HEK293T (cell line): ENCODE measurements around the gene DCN.

Source experiments
- CTCF ChIA-PET: fragments of 350-600 bp; formaldehyde crosslinking; extraction: SDS; loops from one replicate; lab custom pipeline; 2021; ENCODE audit warnings: antibody characterized with exemption, inconsistent platforms; lab: Yijun Ruan, JAX
- POLR2A ChIA-PET: fragments of 350-600 bp; formaldehyde crosslinking; extraction: SDS; loops from one replicate; lab custom pipeline; 2020; ENCODE audit warnings: antibody characterized with exemption, inconsistent platforms; lab: Yijun Ruan, JAX
- DNase-seq: peaks from one replicate; pipeline ENCODE4 v3.0.0; 2012; ENCODE audit warnings: mixed read lengths; ENCODE audit errors: extremely low spot score
- ARNT ChIP-seq: fragments of 450-650 bp; IDR thresholded peaks from 2 replicates; pipeline ENCODE4 v1.6.1; 2017; ENCODE audit warnings: mild to moderate bottlenecking
- BHLHE40 ChIP-seq: fragments of 450-650 bp; IDR thresholded peaks from 2 replicates; pipeline ENCODE4 v1.6.1; 2016; ENCODE audit warnings: mild to moderate bottlenecking, moderate library complexity, borderline replicate concordance
- CTBP1 ChIP-seq: fragments of 450-650 bp; IDR thresholded peaks from 2 replicates; pipeline ENCODE4 v1.6.1; 2016; ENCODE audit warnings: borderline replicate concordance
- ELF4 ChIP-seq: fragments of 450-650 bp; IDR thresholded peaks from 2 replicates; pipeline ENCODE4 v1.6.1; 2017; ENCODE audit warnings: antibody characterized with exemption
- FOXA1 ChIP-seq: fragments of 450-650 bp; IDR thresholded peaks from 2 replicates; pipeline ENCODE4 v1.6.1; 2016; ENCODE audit warnings: mild to moderate bottlenecking
- FOXK2 ChIP-seq: fragments of 450-650 bp; IDR thresholded peaks from 2 replicates; pipeline ENCODE4 v1.6.1; 2016; ENCODE audit warnings: mild to moderate bottlenecking
- FOXM1 ChIP-seq: fragments of 450-650 bp; IDR thresholded peaks from 2 replicates; pipeline ENCODE4 v1.6.1; 2017; ENCODE audit warnings: mild to moderate bottlenecking, borderline replicate concordance
- HDGF ChIP-seq: fragments of 450-650 bp; IDR thresholded peaks from 2 replicates; pipeline ENCODE4 v1.6.1; 2017; ENCODE audit warnings: antibody characterized with exemption, borderline replicate concordance
- L3MBTL2 ChIP-seq: fragments of 450-650 bp; conservative IDR thresholded peaks from 2 replicates; pipeline ENCODE4 v1.6.1; 2016; ENCODE audit warnings: mild to moderate bottlenecking
- LEF1 ChIP-seq: fragments of 450-650 bp; IDR thresholded peaks from 2 replicates; pipeline ENCODE4 v1.6.1; 2017; ENCODE audit warnings: mild to moderate bottlenecking, borderline replicate concordance
- NFRKB ChIP-seq: fragments of 450-650 bp; IDR thresholded peaks from 2 replicates; pipeline ENCODE4 v1.6.1; 2016; ENCODE audit warnings: mild to moderate bottlenecking, moderate library complexity
- SP1 ChIP-seq: fragments of 450-650 bp; IDR thresholded peaks from 2 replicates; pipeline ENCODE4 v1.6.1; 2017
- SUZ12 ChIP-seq: fragments of 450-650 bp; IDR thresholded peaks from 2 replicates; pipeline ENCODE4 v1.6.1; 2016; ENCODE audit warnings: mild to moderate bottlenecking
- TARDBP ChIP-seq: fragments of 450-650 bp; IDR thresholded peaks from 2 replicates; pipeline ENCODE4 v1.6.1; 2016
- ZNF384 ChIP-seq: fragments of 450-650 bp; IDR thresholded peaks from 2 replicates; pipeline ENCODE4 v1.6.1; 2016
- TF ChIP-seq, protein P1 (sequence below): fragments of 450-650 bp; IDR thresholded peaks from 2 replicates; pipeline ENCODE4 v1.6.1; 2016

Gene DCN

DNA sequence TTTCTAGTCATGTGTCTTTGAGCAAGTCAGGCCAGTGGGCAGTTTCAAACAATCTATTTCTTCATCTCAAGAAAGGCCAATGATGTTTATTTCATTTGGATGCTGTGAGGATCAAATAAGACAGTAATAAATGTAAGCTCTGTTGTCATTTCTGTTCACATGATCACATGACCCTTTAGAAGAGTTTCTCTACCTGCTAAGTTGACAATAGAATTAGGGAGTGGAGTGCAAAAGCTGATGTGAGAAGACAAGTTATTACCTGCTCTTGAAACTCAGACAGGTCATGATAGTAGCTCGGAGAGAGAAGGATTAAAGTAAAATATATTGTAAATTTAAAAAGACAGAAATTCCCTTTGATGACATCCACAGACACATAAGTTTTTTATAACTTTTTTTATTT lies 37.3 kb upstream of the DCN start:
- no peak for DNase-seq
- CTCF ChIA-PET: no interaction called here
- TF ChIP-seq LEF1 (no peak), BHLHE40 (no peak), NFRKB (no peak), ELF4 (no peak), FOXM1 (no peak), L3MBTL2 (no peak), TARDBP (no peak), FOXA1 (no peak), HDGF (no peak), FOXK2 (no peak), ARNT (no peak), ZNF384 (no peak), CTBP1 (no peak), SUZ12 (no peak), SP1 (no peak)
- TF ChIP-seq, protein P1, sequence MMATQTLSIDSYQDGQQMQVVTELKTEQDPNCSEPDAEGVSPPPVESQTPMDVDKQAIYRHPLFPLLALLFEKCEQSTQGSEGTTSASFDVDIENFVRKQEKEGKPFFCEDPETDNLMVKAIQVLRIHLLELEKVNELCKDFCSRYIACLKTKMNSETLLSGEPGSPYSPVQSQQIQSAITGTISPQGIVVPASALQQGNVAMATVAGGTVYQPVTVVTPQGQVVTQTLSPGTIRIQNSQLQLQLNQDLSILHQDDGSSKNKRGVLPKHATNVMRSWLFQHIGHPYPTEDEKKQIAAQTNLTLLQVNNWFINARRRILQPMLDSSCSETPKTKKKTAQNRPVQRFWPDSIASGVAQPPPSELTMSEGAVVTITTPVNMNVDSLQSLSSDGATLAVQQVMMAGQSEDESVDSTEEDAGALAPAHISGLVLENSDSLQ: no peak

DNA sequence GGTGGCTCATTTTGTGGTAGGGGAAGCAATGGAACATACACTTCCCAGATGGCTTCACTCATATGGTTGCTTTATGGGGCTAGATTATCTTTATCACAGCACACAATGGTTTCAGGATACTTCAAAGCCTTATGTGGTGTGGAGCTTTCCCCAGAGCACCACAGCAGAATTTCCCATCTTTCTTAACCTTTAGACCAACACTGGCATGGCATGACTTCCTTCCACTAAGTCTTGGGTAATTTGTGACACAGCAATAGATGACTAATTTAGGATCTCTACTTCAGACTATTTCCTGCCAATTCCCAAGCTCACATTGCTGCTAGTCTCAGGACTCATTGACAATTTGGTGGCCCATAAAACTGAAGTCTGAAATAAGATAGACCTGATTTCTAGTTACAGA lies 36.9 kb upstream of the DCN start:
- ChIA-PET POLR2A (no interaction called here), CTCF (no interaction called here)
- TF ChIP-seq NFRKB: no peak
- TF ChIP-seq, protein P1: no peak
- no peak for TF ChIP-seq ZNF384
- TF ChIP-seq SP1: no peak
- no peak for TF ChIP-seq FOXK2
- no peak for TF ChIP-seq FOXM1
- no peak for TF ChIP-seq CTBP1
- no peak for TF ChIP-seq L3MBTL2
- no peak for TF ChIP-seq BHLHE40
- DNase-seq: no peak

More for the DNA sequence above, 37.3 kb upstream of the DCN start:
- POLR2A ChIA-PET: no interaction called here

DNA sequence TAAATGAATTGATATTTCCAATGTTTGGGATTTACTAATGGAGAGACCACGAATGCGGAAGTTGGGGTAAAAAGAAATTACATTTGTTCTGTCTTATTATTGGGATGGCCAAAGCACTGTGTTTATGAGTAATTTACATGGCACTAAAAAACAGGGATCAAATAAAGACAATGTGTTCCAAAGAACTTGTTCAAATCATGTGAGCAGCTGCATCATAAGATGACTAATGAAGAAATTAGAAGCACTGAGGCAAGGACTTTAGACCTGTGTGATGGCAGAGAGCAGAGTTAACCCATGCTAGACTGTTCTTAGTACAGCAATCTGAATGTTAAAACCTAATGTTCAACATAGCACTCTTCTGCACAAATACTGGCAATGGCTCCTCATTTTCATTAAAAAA lies 34.3 kb upstream of the DCN start:
- TF ChIP-seq SUZ12: no peak
- DNase-seq: no peak
- CTCF ChIA-PET: no interaction called here
- POLR2A ChIA-PET: no interaction called here

DNA sequence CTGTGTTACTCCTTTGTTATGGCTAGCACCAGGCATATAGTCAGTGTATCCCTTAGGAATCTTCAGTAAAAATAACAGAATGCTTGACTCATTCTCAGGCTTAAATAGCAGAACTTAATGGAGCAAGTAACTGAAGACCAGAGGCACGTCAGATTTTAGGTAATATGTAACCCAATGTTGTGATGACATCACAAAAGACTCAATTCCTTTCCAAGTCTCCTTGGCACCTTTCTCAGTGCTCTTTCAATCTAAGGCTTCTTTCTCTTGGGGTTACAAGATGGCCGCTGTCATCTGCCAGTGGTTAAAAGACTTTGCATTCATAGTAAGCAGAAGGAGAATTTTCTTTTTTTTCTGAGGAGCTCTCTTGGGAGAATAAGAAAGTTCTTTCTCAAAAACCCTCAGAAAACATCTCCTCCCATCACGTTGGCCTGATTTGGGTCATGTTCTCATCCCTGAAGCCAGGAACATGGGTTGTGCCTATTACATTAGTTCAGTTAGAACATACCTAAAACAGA lies 33.4 kb upstream of the DCN start:
- ChIA-PET CTCF (no interaction called here), POLR2A (no interaction called here)
- DNase-seq: no peak
- no peak for TF ChIP-seq ARNT
- no peak for TF ChIP-seq FOXM1
- no peak for TF ChIP-seq FOXK2
- no peak for TF ChIP-seq NFRKB
- no peak for TF ChIP-seq BHLHE40
- no peak for TF ChIP-seq SUZ12
- TF ChIP-seq, protein P1: no peak
- TF ChIP-seq CTBP1: no peak
- no peak for TF ChIP-seq ELF4

DNA sequence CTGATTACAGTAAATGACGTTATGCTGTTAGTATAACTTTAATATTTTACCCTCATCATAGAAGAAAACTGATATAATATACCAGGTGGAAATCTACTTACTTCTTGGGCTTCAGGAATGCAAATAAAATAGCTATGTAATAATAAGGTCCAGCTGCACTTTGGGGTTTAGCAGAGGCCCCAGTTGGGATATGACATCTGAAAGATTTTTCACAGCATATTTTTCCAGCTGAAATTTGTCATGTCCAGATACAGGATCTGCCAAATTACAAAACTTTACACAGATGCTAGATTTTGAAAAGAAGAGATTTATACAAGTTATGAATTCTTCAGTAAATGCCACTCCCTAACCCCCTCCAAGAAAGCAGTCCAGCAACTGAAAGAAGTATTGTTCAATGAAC lies 29.2 kb upstream of the DCN start:
- TF ChIP-seq, protein P1: no peak
- TF ChIP-seq HDGF (no peak), SP1 (no peak), FOXA1 (no peak), LEF1 (no peak), ELF4 (no peak), SUZ12 (no peak), FOXK2 (no peak), ARNT (no peak), CTBP1 (no peak)
- DNase-seq: no peak
- POLR2A ChIA-PET: no interaction called here
- CTCF ChIA-PET: no interaction called here

DNA sequence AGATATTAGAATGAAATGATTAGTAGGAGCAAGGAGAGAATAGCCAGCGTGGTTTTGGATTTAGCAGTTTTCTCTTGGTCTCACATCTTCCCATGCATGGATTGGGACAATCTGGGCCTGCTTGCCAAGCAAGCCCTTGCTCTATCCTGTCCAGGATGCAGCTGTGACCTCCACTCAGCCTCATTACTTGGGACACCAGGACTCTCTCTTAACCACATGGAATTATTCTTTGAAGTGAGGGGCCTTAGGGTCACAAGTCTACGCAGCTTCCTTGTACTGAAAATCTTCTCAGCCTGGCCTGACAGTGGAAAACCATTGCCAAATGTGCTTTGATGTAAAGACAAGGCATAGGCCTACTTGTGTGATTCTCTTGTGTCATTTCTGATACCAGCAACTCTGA lies 28.0 kb upstream of the DCN start:
- no peak for DNase-seq
- ChIA-PET POLR2A (no interaction called here), CTCF (no interaction called here)
- TF ChIP-seq ZNF384 (no peak), FOXK2 (no peak), HDGF (no peak), ARNT (no peak), TARDBP (no peak), SUZ12 (no peak), L3MBTL2 (no peak), LEF1 (no peak), ELF4 (no peak), BHLHE40 (no peak), FOXA1 (no peak), FOXM1 (no peak), CTBP1 (no peak), SP1 (no peak), NFRKB (no peak)
- TF ChIP-seq, protein P1: no peak
